G401 (cell line): ENCODE data around the gene OPA3. TPM values are rescaled to one million over a fixed set of nuclear protein-coding genes. Genes with fewer than 3 reads are reported as not detected.

Source experiments
- DNase-seq: peaks from one replicate; pipeline ENCODE4 v3.0.0-alpha.2; 2015; ENCODE audit warnings: low spot score
- in situ Hi-C: cut with HindIII; loops from 2 replicates; pipeline ENCODE4 v1.10.0; 2016; ENCODE audit warnings: low sequenced_read_pairs, mixed read lengths
- total RNA-seq: library from RNA; depleted of rRNA; stranded (reverse); fragments of >200 nt; shearing (Covaris generic); gene quantifications from 2 replicates; pipeline ENCODE4 v1.2.3, GENCODE V29; 2014

Gene OPA3
- total RNA-seq, 1 experiment from 2014 or later, result 14.4 TPM

- in situ Hi-C loops, result no loop called here
- DNase-seq, result no peak
Measured at GRCh38 chr19:45571457-45572220, 13.0 kb downstream of the OPA3 start.

GRCh38 chr19:45569619-45570421 is 14.8 kb downstream of the OPA3 start:
- in situ Hi-C loops, result no loop called here
- DNase-seq, result no peak

DNA sequence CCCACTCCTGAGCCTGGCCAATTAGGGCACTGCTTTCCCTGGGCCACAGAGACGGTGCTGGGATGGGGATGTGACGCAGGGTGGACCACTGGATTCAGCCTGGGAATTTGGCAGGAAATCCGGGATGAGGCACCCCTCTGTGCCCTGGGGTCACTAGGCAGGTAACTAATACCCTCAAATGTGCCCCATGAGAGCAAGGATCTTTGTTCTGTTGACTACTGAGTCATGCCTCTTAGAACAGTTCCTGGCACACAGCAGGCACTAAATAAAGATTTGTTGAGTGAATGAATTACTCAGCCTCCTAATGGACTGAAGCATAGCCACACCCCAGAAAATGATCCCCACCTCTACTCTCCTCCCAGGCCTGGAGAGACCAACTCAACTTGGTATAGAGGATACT is 15.9 kb downstream of the OPA3 start:
- in situ Hi-C loops, result no loop called here
- no peak for DNase-seq

DNA sequence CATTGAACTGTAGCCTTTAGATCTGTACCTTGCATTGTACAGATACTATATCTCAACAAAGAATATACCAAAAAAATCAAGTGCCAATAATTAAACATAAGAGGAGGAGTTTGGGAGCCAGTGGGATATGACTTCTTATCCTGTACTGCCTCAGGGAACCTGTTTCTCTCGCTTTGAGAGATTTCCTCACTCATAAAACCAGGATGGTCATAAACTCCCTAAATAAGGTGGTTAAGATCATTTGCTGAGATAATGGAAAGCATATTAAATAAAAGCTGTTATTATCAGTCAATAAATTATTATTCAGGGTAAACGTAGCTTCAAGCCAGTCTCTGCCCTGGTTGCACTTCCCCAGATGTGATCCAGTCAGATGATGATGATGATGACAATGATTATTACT is 17.0 kb downstream of the OPA3 start:
- in situ Hi-C loops, result no loop called here

DNA sequence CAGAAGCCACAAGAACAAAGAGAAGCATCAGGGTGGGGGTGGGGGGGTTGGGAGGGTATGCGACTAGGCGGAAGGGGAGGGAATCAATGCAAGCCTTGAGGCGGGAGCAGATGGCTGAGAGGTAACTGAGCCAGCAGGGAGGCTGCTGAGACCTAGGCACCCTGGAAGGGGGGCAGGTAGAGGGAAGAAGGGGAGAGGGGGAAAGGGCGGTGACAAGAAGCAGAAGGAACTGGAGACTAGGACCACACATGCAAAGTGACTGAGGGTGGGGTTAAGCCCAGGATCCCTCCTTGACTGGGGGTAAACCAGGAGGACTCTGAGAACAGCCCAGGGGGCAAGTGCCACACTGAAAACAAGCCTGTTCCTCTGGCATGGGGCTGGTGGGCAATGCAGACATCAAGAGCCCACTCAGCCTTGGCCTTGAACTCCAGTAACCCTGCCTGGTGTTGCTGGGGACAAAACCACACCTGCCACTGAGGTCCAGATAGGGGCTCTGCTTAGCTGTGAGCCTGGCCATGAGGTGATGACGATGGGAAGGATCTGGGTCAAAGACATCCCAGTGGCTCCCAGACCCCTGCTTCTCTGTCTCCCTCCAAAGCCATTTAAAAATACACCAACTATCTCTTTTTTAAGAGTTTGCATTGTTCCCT is 20.3 kb downstream of the OPA3 start:
- in situ Hi-C loops, result no loop called here
- no peak for DNase-seq

More for the DNA sequence above, 17.0 kb downstream of the OPA3 start:
- no peak for DNase-seq

- in situ Hi-C loops, result no loop called here
- DNase-seq, result no peak
Measured at GRCh38 chr19:45560686-45561085, 23.9 kb downstream of the OPA3 start.

DNA sequence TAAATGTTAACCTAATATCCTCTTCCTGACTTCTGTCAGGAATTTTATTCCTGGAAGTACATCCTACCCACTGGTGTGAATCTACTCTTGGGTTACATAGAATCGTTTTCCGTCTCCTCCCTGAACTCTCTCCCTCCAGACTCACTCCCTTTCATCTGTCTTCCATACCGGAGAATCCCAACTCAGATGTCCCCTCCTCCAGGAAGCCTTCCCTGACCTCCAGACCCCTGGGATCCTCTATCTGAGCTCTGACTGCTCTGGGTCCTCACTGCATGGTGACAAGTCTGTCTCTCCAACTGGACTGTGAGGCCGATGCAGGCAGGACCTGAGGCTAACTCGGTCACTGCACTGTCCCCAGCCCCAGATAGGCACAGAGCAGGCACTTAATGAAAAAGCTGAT is 24.6 kb downstream of the OPA3 start:
- in situ Hi-C loops, result no loop called here
- DNase-seq, result no peak

DNA sequence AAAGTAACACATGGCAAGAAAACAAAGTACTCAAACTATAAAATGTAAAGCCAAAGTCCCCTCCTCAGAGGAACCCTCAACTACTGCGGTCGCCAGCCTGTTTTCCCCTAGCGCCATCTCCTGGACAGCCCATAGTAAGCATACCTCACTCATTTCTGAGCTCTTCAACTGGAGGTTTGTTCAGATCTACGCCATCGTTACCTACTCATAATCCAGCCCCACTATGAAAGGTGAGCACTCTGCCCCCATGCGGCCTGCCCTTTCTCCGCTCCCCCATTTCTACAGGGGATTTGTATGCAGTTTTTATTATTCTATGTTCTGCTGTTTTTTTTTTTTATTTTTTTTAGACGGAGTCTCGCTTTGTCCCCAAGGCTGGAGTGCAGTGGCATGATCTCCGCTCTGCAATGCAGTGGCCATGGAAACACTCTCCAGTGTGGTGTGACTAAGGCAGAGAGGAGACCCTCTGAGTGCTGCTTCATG is 26.2 kb downstream of the OPA3 start:
- peak; percentile 48 for DNase-seq
- in situ Hi-C loops, result no loop called here

- in situ Hi-C loops, result no loop called here
- DNase-seq, result no peak
Measured at GRCh38 chr19:45556835-45557234, 27.8 kb downstream of the OPA3 start.

DNA sequence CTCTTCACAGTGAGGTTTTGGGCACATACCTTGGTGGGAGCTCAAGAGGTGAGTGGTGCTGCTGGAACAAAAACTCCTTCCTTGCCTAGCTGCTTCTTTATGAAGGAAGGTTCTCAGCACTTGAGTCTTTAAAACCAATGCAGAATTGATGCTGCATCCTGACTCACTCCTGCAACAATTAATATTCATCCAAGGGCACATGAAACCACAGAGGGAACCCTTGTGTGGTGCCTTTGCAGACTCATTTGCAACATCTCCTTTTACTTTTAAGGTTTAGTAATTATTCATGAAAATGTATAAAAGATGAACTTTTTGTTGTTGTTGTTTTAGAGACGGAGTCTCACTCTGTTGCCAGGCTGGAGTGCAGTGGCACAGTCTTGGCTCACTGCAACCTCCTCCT is 30.1 kb downstream of the OPA3 start:
- in situ Hi-C loops, result no loop called here
- no peak for DNase-seq

GRCh38 chr19:45553464-45553863 is 31.1 kb downstream of the OPA3 start:
- in situ Hi-C loops, result no loop called here

GRCh38 chr19:45547965-45548609 is 36.5 kb downstream of the OPA3 start:
- in situ Hi-C loops, result no loop called here

More at GRCh38 chr19:45553464-45553863, 31.1 kb downstream of the OPA3 start:
- DNase-seq, result peak; percentile 37

DNA sequence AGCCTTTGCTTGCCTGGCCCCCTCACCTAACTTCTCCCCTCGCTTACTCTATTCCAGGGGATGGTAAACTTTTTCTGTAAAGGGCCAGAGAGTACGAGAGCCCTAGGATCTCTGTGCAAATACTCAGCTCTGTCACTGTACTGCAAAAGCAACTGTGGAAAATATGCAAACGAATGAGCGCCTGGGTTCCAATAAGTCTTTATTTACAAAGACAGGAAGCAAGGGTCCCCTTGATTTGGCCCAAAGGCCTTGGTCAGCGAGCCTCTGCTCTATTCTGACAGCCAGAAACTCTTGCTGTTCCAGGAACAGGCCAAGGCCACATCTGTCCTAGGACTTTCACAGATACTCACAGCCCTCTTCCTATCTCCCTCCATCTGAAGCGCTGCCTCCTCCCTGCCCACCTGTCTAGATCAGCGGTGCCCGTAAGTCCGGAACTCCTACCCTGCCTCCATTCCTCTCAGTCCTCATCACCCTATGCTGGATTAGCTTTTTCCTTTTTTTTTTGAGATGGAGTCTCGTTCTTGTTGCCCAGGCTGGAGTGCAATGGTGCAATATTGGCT is 37.3 kb downstream of the OPA3 start:
- in situ Hi-C loops, result no loop called here
- DNase-seq, result no peak

More at GRCh38 chr19:45547965-45548609, 36.5 kb downstream of the OPA3 start:
- DNase-seq, result no peak

DNA sequence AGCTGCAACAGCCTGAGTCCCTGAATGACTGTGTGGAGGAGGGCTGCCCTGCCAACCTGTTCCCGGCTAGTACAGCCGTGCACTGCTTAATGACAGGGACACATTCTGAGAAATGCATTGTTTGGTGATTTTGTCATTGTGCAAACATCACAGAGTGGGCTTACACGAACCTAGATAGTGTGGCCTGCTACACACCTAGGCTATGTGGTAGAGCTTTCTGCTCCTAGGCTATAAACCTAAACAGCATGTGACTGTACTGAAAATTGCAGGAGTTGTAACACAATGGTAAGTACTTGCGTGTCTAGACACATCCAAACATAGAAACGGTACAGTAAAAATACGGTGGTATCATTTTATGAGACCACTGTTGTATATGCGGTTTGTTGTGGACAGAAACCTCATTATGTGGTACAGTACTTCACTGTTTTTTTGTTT is 42.4 kb downstream of the OPA3 start:
- no peak for DNase-seq
- in situ Hi-C loops, result no loop called here

DNA sequence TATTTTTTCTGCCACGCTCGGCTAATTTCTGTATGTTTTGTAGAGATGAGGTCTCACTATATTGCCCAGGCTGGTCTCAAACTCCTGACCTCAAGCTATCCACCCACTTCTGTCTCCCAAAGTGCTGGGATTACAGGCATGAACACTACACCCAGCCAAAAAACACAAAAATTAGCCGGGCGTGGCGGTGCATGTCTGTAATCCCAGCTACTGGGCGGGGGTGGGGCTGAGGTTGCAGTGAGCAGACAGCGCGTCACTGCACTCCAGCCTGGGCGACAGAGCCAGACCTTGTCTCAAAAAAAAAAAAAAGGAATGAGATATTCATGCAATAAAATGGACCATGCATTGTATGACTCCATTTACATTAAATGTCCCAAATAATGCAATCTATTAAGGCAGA is 45.1 kb downstream of the OPA3 start:
- no peak for DNase-seq
- in situ Hi-C loops, result no loop called here

DNA sequence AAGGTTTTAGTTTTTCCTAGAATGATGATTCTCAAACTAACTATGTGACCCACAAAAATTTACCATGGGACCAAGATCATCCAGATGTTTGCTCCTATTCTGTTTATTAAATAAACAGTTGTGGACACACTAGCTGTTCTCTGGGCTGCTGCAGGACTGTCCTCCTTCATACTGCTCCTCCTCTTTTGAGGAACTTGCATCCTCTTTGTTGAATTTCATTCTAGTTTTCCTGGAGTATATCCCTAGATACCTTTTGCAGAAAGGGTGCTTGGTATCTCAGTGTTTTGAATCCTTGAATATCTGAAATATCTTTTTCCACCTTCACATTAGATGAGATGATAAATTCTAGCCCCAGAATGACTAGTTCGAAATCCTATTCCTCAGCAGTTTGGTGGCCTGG is 53.3 kb downstream of the OPA3 start:
- no peak for DNase-seq
- in situ Hi-C loops, result no loop called here

DNA sequence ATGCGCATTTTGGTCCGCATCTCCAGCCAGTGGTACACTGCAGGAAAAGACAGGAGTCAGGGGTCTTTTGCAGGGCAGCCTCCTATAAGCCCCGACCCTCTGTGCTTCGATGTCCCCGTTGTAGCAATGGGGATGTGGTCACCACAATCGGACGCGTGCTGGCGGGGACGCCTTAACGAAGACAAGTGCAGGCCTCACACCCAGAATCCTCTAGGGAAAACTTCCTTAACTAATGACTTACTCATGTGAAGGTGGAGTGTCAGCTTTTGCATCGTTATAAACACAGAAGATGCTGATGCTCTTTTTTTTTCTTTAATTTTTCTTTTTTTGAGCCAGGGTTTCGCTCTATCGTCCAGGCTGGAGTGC is 55.2 kb downstream of the OPA3 start:
- no peak for DNase-seq
- in situ Hi-C loops, result no loop called here

DNA sequence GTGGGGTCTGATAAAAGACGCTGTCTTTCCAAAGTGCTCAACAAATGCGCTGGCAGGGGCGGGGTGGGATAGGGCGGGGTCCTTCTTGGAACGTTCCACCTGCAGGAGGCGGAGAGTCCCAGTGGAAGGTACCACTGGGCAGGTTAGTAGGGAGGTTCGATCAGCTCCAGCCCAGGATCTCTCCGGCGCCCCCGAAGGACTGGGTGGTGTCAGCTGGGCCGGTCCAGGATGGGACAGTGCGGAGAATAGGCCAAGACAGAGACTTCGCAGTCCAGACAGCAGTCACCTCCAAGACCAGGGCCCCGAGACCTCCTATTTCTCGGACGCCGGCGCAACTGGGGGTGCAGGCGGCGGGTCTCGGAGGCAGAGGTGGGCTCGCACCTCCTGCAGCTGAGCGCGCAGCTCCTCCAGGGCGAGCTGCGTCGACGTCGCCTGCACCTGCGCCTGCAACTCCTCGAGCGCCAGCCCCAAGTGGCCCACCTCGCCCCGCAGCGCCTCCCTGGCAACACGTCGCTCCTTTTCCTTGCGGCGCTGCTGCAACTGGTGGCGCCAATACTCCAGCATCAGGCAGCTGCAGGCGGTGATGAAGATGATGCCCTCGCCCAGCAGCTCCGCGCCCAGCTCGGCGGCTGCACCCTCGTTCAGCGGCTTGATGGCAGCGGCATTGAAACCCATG is 55.7 kb downstream of the OPA3 start:
- DNase-seq, result peak; percentile 89
- in situ Hi-C loops, result no loop called here
